ENCODE data around the gene DNASE1L2.

DNASE1L2 gene

DNA sequence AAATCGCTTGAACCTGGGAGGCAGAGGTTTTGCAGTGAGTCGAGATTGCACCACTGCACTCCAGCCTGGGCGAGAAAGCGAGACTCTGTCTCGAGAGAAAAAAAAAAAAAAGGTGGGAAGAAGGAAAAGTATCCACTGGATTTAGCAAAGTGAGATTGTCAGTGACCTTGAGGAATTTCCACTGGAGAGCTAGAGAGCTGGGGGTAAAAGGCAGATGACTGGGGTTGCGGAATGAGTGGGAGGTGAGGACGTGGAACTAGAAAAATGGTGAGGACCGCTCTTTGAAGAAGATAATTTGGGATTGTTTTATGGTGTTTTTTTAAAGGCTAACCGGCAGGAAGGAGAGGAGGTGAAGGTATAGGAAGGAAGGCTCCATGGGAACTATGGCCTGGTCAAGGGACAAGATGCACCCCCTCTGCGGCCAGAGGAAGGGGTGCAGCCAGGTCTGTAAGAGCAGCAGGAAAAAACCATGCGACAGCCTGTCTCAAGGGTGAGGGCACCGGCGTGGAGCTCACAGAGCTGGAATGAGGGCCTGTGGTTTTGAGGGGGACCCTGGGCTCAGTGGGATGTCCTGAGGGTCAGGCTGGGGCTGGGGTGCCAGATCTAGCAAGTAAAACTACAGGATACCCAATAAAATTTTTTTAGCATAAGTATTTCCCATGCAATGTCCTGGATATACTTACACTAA, 31.7 kb upstream of the DNASE1L2 start:
- no peak for DNase-seq

- DNase-seq, result peak; percentile 87
Measured at GRCh38 chr16:2205104-2205966, 30.9 kb upstream of the DNASE1L2 start, which contains the start of gene MLST8. MLST8 (plus strand) TSS chr16:2205454; CDS start chr16:2206086, 632 bp downstream.

GRCh38 chr16:2205967-2206313, 30.3 kb upstream of the DNASE1L2 start:
- DNase-seq, result no peak

DNA sequence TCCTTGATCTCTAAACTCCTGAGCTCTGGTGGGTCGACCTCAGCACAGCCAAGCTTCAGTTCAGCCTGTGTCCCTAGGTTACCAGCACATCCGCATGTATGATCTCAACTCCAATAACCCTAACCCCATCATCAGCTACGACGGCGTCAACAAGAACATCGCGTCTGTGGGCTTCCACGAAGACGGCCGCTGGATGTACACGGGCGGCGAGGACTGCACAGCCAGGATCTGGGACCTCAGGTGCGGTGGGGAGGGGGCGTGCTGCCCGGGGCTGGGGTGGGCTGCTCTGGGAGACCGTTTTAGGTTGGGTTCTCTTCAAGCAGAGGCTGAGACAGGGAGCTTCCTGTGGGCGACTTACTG, 29.8 kb upstream of the DNASE1L2 start:
- DNase-seq, result no peak

DNA sequence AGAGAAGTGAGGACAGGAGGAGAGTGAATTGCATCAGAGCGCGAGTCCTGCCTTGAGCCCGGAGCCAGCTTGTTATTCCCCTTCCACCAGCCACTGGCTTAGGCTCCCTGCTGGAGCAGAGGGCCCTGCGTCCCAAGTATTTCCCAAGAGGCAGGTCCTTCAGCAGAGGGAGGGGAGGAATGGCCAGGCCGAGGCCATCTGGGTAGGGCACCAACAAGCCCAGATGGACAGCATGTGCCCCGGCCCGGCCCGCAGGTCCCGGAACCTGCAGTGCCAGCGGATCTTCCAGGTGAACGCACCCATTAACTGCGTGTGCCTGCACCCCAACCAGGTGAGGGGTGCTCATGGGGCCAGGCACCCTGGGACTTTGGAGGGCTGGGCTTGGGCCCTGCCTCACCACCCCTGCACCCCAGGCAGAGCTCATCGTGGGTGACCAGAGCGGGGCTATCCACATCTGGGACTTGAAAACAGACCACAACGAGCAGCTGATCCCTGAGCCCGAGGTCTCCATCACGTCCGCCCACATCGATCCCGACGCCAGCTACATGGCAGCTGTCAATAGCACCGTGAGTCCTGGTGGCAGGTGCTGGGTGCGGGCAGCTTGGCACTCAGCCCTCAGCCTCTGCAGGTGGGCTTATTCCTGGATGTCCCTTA, 29.3 kb upstream of the DNASE1L2 start:
- no peak for DNase-seq

GRCh38 chr16:2207872-2208271, 28.4 kb upstream of the DNASE1L2 start:
- DNase-seq, result no peak

GRCh38 chr16:2208308-2208707, 27.9 kb upstream of the DNASE1L2 start:
- no peak for DNase-seq

DNA sequence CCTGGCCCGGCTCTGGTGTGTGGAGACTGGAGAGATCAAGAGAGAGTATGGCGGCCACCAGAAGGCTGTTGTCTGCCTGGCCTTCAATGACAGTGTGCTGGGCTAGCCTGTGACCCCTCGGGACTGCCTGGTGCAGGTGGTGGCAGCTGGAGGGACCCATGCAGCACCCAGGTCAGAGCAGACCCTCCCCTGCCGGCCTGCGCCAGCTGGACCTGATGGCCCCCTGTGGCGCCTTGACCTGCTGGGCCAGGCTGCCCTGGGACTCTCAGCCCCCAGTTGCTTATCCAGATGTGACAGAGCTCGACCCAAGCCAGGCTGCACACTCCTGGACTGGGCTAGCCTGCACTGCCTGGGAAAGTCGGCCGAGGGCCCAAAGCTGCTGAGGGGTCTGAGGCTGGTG, 27.5 kb upstream of the DNASE1L2 start:
- DNase-seq, result no peak

DNA sequence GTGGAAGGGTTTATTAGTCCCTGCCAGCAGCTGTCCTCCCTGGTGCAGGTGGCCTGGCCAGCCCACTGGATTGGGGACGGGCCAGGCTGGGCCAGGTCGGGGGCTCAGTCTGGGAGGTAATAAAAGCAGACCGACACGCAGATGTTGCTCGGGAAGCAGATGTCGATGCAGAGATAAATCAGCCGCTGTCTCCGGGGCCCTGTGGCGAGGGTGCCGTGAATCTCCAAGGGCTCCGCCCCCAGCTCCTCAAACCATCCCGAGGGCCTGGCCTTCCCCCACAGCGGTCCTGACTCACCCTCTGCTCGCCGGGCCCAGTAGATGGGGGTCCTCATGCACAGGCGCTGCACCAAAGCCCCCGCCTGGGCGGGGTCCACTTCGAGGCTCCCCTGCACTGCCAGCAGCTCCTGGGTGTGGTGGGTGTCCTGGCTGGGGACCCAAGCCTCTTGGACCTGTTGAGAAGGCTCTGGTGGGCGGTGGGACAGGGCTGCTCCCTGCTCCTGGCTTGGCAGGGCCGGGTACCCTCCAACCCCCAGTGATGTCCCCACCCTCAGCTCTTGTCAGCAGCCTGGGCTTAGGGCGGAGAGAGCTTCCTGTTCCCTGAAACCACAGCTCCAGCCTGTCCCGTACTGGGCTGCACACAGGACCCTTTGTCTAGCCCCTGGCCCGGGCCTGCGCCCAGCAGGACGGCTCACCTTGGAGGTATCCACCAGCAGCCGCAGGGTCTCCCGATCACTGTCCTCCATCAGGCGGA, 26.8 kb upstream of the DNASE1L2 start:
- no peak for DNase-seq

DNA sequence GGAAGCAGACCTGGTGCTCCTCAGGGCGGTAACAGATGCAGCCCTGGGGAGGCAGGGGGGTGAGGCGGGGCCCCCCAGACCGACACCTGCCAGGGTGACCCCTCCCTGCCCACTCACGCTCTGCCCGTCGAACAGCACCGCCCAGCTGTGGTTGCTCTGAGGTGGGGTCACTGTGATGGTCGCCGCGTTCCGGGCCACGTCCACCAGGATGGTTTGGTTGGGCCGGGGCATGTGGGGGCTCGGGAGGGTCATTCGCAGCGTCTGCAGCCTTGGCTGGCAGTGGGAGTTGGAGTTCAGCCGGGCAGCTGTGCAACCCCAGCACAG, 26.3 kb upstream of the DNASE1L2 start:
- DNase-seq, result no peak

GRCh38 chr16:2210386-2211365, 25.6 kb upstream of the DNASE1L2 start, which contains the start of gene BRICD5:
BRICD5 (minus strand) TSS chr16:2210863; CDS start chr16:2210833, 30 bp downstream.
- no peak for DNase-seq

DNA sequence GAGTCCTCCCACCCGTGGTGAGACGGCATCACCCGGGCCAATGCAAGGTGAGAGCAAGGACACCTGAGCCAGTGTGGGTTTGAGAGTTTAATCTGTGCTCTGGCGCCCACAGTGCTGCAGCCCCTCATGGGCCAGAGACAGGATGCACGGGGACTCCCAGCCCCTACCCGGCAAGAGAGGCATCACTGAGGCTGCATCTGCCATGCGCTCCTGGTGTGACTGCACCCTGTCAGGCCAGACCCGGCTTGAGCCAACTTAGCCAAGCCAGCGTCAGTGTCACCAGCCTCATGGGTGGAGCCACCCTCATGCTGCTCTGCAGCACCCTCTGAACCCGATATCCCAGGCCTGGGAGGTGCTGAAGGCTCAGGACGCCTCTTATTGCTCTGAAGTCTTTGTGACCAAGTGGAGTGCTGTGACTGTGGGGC, 24.3 kb upstream of the DNASE1L2 start:
- no peak for DNase-seq

DNA sequence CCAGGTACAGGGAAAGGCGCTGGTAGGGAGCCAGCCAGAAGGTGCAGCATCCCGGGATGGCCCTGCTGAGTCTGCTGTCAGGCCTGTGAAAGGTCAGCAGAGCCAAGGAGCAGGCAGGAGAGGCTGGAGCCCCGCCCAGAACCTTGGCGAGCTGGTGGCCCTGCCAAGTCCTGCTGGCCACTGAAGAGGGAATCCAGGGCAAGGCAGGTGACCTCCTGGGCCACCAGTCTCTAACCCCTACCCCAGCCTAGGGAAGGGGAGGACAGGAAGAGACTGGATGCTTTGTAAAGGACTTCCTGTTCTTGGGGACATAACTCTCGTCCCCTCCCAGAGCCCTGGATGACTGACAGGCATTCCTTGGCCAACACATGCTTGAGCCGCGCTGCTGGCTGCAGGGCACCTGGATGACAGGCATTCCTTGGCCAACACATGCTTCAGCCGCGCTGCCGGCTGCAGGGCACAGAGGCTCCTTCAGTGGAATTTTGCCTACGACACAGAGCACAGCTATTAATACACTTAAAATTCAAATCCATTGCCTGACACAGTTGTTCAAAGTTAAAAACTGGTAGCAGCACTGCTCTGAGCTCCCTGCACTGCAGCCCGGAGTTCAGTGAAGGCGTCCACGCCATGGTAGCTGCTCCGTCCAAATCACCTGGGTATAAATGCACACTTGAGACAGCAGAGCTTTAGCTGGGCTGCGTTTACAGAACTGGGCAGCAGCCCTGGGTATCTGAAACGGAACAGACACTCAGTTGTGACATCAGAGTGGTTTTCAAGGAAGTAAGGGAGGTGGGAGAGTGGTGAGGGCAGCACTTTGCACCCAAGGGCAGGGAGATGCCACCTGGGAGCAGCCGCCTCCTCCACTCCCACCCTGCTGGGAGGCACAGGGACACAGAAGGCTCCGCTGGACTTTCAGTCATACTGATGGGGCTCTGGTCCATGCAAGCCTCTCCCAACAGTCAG, 23.6 kb upstream of the DNASE1L2 start:
- no peak for DNase-seq

DNA sequence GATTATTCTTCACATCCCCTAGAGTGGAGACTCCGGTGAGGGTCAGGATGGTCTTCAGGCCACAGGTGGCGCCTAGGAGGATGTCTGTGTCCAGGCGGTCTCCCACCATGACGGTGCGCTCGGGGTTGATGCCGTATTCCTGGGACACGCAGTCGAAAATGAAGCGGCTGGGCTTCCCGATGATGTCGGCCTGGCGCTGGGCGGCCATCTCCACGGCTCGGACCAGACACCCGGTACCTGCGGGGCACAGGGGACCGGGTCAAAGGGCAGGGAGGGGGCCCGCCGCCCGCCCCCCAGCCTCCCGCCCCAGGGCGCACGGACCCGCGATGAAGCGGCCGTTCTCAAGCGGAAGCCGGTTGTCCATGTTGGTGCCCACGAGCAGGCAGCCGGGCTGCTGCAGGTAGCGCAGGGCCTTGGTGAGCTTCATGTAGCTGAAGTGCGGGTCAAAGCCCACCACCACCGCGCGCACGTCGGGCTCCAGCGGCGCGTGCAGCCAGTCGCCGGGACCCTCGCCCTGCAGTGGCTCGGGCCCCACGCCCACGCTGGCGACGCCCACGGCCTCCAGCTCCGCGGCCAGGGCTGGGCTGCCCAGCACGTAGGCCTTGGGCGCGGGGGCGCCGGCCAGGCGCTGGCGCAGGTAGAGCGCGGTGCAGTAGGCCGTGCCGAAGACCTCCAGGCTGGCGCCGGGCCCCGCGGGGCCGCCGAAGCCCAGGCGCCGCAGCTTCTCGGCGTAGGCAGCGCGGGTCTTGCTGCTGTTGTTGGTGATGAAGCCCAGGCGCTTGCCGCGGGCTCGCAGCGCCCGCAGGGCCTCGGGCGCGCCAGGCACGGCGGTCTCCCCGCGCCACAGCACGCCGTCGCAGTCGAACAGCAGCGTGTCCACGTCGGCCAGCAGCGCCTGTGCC, 22.2 kb upstream of the DNASE1L2 start:
- DNase-seq, result no peak

DNA sequence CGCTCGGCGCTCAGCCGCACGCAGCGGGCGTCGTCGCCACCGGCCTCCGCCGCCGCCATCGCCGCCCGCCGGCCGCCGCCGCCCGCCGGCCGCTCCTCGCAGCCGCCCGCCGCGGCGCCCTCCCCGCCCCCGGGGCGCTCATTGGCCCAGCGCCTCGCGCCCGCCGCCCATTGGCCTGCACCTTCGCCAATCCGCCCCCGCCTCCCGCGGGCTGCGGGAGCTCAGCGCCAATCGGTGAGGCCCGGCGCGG, 21.6 kb upstream of the DNASE1L2 start, which contains the start of gene PGP:
Gene PGP, minus strand, starts transcription at position 122 of the 250 bp plus-strand sequence. Its CDS starts 63 bp downstream, at position 59.
- DNase-seq, result no peak

- no peak for DNase-seq
Measured at GRCh38 chr16:2216330-2216729, 19.9 kb upstream of the DNASE1L2 start.

DNA sequence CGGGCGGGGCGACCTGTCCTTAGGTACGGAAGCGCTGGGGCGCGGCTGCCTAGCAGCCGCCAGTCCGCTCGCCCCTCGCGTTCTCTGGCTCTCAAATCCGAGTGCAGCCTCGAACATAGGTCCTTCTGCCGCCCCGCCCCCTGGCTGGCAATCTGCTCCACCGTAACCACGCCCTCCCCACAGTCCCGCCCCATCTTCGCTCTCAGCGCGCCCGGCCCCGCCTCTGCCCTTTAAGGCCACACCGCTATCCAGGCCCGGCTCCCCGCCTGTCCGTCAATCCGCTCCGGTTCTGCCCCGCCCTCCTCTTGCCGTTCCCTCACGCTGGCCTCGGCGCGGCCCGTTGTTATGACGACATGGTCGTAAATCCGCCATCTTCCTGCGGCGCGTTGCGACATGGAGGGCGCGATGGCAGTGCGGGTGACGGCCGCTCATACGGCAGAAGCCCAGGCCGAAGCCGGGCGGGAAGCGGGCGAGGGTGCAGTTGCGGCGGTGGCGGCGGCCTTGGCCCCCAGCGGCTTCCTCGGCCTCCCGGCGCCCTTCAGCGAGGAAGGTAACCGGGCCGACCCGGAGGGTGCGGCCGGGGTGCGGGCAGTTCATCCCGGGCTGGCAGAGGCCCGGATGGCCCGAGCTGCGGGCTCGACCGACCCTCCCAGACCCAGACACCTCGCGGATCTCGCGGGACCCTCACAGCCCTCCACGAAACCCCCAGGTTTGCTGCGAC, 12.9 kb upstream of the DNASE1L2 start, which contains the start of gene E4F1:
Gene E4F1, plus strand, starts transcription at position 371 of the 721 bp plus-strand sequence. Its CDS starts 23 bp downstream, at position 394.
- peak; percentile 100 for DNase-seq

DNA sequence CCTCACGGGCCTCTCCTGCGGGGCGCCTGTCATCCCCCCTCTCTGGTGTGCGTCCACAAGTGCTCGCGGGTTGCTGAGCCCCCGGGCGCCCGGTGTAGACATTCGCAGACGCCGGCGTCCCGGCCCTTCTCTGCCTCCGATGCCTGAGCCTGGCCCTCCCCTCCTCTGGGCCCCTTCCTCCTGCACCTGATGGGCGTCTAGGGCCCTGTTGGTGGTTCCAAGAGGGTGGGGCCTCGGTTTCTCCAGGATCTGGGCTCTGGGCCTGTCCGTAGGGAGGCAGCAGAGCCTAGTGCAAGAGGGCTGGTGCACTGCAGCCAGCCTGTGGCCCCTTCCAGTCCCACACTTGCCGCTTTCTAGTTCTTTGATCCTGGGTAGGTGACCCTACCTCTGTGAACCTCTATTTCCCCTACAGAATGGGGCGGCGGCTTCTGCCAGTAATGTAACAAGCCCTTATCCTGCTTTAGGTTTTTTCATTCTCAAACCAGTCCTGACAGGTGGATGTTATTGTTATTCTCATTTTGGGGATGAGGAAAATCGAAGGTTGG, 12.2 kb upstream of the DNASE1L2 start:
- peak; percentile 35 for DNase-seq

Measured in fibroblast of skin of scalp (primary cell).